SJCRH30 (cell line): ENCODE data around the gene MAD1L1. TPM values are rescaled to one million over a fixed set of nuclear protein-coding genes. Genes with fewer than 3 reads are reported as not detected.
"Not testable (repeated sequence)": the region's sequence is repeated elsewhere in the genome, so short reads cannot be mapped to it uniquely, and the experiment has no call there.

Experiments
- DNase-seq, 2 experiments: peaks; one replicate each; pipeline ENCODE4 v3.0.0-alpha.2; 2015 to 2020
- H3K27ac ChIP-seq: fragments of 250-450 bp; sonication (Bioruptor Pico); 2 replicates; pipeline ENCODE4 v1.5.1; 2020; ENCODE audit warnings: mild to moderate bottlenecking, moderate library complexity
- H3K27me3 ChIP-seq: fragments of 250-450 bp; sonication (Bioruptor Pico); 2 replicates; pipeline ENCODE4 v1.5.1; 2020; ENCODE audit warnings: mild to moderate bottlenecking, moderate library complexity
- H3K36me3 ChIP-seq: fragments of 250-450 bp; sonication (Bioruptor Pico); 2 replicates; pipeline ENCODE4 v1.5.1; 2020; ENCODE audit warnings: mild to moderate bottlenecking, moderate library complexity
- H3K4me1 ChIP-seq: fragments of 250-450 bp; sonication (Bioruptor Pico); 2 replicates; pipeline ENCODE4 v1.5.1; 2020; ENCODE audit warnings: mild to moderate bottlenecking, moderate library complexity
- H3K4me3 ChIP-seq: fragments of 250-450 bp; sonication (Bioruptor Pico); 2 replicates; pipeline ENCODE4 v1.5.1; 2020; ENCODE audit warnings: mild to moderate bottlenecking, moderate library complexity
- H3K9me3 ChIP-seq: fragments of 250-450 bp; sonication (Bioruptor Pico); replicated peaks from 2 replicates; pipeline ENCODE4 v1.5.1; 2020; ENCODE audit warnings: mild to moderate bottlenecking, moderate library complexity
- total RNA-seq: library from RNA; depleted of rRNA; stranded (reverse); fragments of >200 nt; shearing (Covaris generic); gene quantifications from 2 replicates; pipeline ENCODE4 v1.2.3, GENCODE V29; 2014

The MAD1L1 gene
- total RNA-seq, 1 experiment from 2014 or later: 31.5 TPM

- Histone ChIP-seq H3K27ac (no peak overlapping the region), H3K9me3 (no peaks in the 10 kb centered on the region), H3K4me1 (no peaks in the 10 kb centered on the region), H3K4me3 (no peak overlapping the region), H3K36me3 (no peaks in the 10 kb centered on the region), H3K27me3 (no peaks in the 10 kb centered on the region)
- DNase-seq: no peak
These were observed 250.9 kb downstream of the MAD1L1 start for GRCh38 chr7:1981878-1982230.

- no peak for DNase-seq
These were observed 251.4 kb downstream of the MAD1L1 start for GRCh38 chr7:1981201-1981877.

GRCh38 chr7:1979591-1980560, 252.9 kb downstream of the MAD1L1 start:
- Histone ChIP-seq H3K9me3 (no peaks in the 10 kb centered on the region), H3K4me3 (no peak overlapping the region), H3K36me3 (peaks cover 2% of the 10 kb centered on the region; the same call in 1 of the 2 replicates), H3K4me1 (no peaks in the 10 kb centered on the region), H3K27ac (no peak overlapping the region), H3K27me3 (no peaks in the 10 kb centered on the region)
- no peak for DNase-seq

More at GRCh38 chr7:1981201-1981877, 251.4 kb downstream of the MAD1L1 start:
- no peaks in the 10 kb centered on the region for H3K27me3 ChIP-seq
- no peaks in the 10 kb centered on the region for H3K9me3 ChIP-seq
- no peak overlapping the region for H3K27ac ChIP-seq
- no peaks in the 10 kb centered on the region for H3K4me1 ChIP-seq
- no peaks in the 10 kb centered on the region for H3K36me3 ChIP-seq
- H3K4me3 ChIP-seq: no peak overlapping the region

- no peaks in the 10 kb centered on the region for H3K4me1 ChIP-seq
- no peak for DNase-seq
- no peak overlapping the region for H3K4me3 ChIP-seq
- no peaks in the 10 kb centered on the region for H3K27me3 ChIP-seq
- H3K9me3 ChIP-seq: no peaks in the 10 kb centered on the region
- peaks cover 2% of the 10 kb centered on the region; the same call in 1 of the 2 replicates for H3K36me3 ChIP-seq
- no peak overlapping the region for H3K27ac ChIP-seq
These were observed 253.8 kb downstream of the MAD1L1 start for GRCh38 chr7:1978656-1979590.

- Histone ChIP-seq H3K4me3 (no peak overlapping the region), H3K27ac (no peak overlapping the region), H3K36me3 (peaks cover 2% of the 10 kb centered on the region; the same call in 1 of the 2 replicates), H3K9me3 (no peaks in the 10 kb centered on the region), H3K27me3 (no peaks in the 10 kb centered on the region), H3K4me1 (no peaks in the 10 kb centered on the region)
- no peak for DNase-seq
These were observed 254.8 kb downstream of the MAD1L1 start for GRCh38 chr7:1977876-1978441.

GRCh38 chr7:1977059-1977875, 255.5 kb downstream of the MAD1L1 start:
- DNase-seq: no peak
- no peaks in the 10 kb centered on the region for H3K4me1 ChIP-seq
- H3K27ac ChIP-seq: no peak overlapping the region
- peaks cover 2% of the 10 kb centered on the region; the same call in 1 of the 2 replicates for H3K36me3 ChIP-seq
- H3K9me3 ChIP-seq: no peaks in the 10 kb centered on the region
- H3K27me3 ChIP-seq: no peaks in the 10 kb centered on the region
- H3K4me3 ChIP-seq: no peak overlapping the region

GRCh38 chr7:1976521-1976920, 256.2 kb downstream of the MAD1L1 start:
- not testable (repeated sequence) for H3K27me3 ChIP-seq, H3K4me3 ChIP-seq, H3K27ac ChIP-seq, H3K4me1 ChIP-seq, H3K9me3 ChIP-seq, DNase-seq, H3K36me3 ChIP-seq

- no peak overlapping the region for H3K4me3 ChIP-seq
- no peak overlapping the region for H3K27ac ChIP-seq
- H3K36me3 ChIP-seq: peaks cover 2% of the 10 kb centered on the region; the same call in 1 of the 2 replicates
- H3K4me1 ChIP-seq: no peaks in the 10 kb centered on the region
- DNase-seq: no peak
- H3K9me3 ChIP-seq: no peaks in the 10 kb centered on the region
- H3K27me3 ChIP-seq: no peaks in the 10 kb centered on the region
These were observed 257.2 kb downstream of the MAD1L1 start for GRCh38 chr7:1975581-1975980.

- no peak for DNase-seq
- no peaks in the 10 kb centered on the region for H3K9me3 ChIP-seq
- H3K27me3 ChIP-seq: no peaks in the 10 kb centered on the region
- H3K4me1 ChIP-seq: no peaks in the 10 kb centered on the region
- no peak overlapping the region for H3K4me3 ChIP-seq
- peaks cover 2% of the 10 kb centered on the region; the same call in 1 of the 2 replicates for H3K36me3 ChIP-seq
- no peak overlapping the region for H3K27ac ChIP-seq
These were observed 257.6 kb downstream of the MAD1L1 start for GRCh38 chr7:1975179-1975578.

- Histone ChIP-seq H3K9me3 (no peaks in the 10 kb centered on the region), H3K4me3 (no peak overlapping the region), H3K36me3 (peaks cover 2% of the 10 kb centered on the region; the same call in 1 of the 2 replicates), H3K27me3 (no peaks in the 10 kb centered on the region), H3K4me1 (no peaks in the 10 kb centered on the region), H3K27ac (no peak overlapping the region)
- no peak for DNase-seq
These were observed 258.2 kb downstream of the MAD1L1 start for GRCh38 chr7:1974290-1975101.

- no peaks in the 10 kb centered on the region for H3K4me1 ChIP-seq
- no peak for DNase-seq
- H3K4me3 ChIP-seq: no peak overlapping the region
- no peaks in the 10 kb centered on the region for H3K27me3 ChIP-seq
- H3K27ac ChIP-seq: no peak overlapping the region
- peaks cover 2% of the 10 kb centered on the region; the same call in 1 of the 2 replicates for H3K36me3 ChIP-seq
- H3K9me3 ChIP-seq: no peaks in the 10 kb centered on the region
These were observed 259.2 kb downstream of the MAD1L1 start for GRCh38 chr7:1973321-1974251.

- Histone ChIP-seq H3K4me3 (no peak overlapping the region), H3K4me1 (no peaks in the 10 kb centered on the region), H3K27me3 (no peaks in the 10 kb centered on the region), H3K36me3 (peaks cover 2% of the 10 kb centered on the region; the same call in 1 of the 2 replicates), H3K27ac (no peak overlapping the region), H3K9me3 (no peaks in the 10 kb centered on the region)
- DNase-seq: no peak
These were observed 260.0 kb downstream of the MAD1L1 start for GRCh38 chr7:1972744-1973143.
